Medulla oblongata (tissue), 1 donor: ENCODE results near the gene HDAC4.
"Not testable (repeated sequence)": the region's sequence is repeated elsewhere in the genome, so short reads cannot be mapped to it uniquely, and the experiment has no call there.

Experiments
- DNase-seq: peaks from one replicate; pipeline ENCODE4 v3.0.0-alpha.2; 2015; ENCODE audit errors: extremely low spot score

The HDAC4 gene

DNA sequence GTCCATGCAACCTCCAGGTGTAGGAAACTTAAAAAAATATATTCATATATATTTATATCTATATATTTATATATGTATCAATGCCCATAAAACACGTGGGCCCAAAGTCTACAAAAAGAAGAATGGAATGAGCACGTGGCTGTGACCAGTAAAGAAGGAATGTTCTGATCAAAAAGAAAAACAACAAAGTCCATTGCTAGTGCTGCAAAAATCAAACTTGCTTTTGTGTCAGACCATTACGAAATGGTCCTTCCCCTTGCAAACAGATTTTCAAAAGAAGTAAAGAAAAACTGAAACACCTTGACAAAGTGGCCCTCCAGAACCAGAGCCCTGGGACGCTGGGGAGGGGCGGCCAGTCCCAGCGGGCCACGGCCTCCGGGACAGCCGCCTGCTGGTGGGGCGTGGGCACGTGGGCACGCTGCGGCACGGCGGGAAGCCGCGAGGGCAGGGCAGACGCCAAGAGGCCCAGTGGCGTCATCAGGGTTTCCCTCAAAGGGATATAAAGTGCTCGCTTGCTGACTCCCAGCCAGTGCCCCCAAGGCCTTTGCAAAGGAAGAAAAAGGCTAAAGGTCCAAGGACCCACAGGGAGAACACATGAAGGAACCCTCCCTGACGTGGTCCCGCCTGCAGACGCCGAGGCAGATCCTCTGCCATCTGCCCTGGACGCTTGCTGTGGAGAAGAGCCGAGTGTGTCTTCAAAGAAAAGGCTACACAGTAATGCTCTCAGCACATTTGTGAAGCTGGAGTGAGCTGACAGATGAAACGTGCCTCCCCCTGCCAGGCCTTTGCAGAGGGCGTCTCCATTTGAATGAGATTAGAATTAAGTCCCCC, 351.2 kb downstream of the HDAC4 start:
- no peak for DNase-seq

DNA sequence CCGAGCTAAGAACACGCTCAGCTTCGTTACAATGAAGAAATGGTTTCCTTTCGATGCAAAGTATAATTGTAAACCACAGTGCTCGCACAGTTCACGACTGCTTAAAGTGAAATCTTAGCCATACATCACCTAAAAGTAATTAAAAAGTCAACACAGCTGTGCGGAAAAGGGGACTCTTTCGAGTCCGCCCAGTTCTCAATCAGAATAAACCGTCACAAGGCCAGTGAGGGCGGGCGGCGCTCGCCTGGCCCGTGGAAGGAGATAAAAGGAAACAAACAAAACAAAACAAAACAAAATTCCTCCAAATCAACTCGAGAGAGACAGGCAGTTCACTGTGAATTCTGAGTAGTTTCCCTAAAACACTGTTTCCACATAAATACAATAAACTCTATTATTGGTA, 352.1 kb downstream of the HDAC4 start:
- DNase-seq, result no peak

DNA sequence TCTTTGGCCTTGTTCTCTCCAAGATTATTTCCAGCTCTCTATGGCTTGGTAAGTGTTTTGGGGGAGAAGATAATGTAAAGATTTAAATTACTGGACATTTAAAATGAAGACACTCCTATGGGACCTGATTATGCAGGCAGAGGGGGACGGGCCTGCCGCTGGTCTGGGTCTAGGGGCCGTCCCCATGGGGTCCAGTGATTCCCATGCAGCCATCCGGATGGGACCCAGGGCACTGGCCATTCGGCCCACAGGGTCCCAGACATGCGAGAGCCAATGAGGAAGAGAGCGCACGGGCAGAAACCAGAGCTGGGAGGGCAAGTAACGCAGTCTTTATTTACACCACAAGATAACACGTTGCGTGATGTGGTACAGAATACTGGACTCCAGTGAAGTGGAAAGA, 353.0 kb downstream of the HDAC4 start:
- DNase-seq, result no peak

DNA sequence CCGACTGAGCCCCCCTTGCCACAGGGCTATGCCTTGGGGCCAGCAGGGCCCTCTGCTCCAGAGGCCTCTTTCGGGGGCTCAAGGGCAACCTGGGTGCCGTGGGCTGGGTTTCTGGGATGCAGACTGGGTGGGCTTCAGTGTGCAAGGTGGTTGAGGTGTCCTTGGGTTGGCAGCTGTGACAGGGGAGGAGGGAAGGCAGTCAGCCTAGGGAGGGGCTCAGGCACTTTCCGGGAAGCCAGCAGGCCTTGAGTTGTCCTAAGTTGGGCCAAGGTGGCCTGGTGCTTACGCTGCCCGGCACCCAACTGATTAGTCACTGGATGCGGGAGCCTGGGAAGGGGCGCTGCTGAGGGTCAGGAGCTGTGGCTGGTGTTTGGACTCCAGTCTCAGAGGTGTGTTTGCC, 353.4 kb downstream of the HDAC4 start:
- DNase-seq, result no peak

DNA sequence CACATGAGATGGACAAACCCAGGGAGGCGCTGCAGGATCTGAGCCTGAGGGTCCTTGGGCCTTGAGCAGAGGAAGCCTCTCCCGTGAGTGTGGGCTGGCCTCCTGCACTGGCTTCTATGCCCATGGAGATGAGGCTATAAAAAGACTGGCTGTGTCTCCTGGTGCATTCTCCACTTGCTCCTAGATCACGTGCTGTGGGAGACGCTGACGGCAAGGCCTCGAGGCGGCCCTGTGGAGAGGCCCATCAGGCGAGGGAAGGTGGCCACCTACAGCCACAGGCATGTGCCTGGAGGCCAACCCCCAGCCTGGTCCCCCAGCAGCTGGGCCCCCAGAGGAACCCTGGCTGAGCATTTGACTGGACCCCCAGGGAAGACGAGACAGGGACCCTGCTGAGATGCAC, 354.0 kb downstream of the HDAC4 start:
- DNase-seq, result no peak

DNA sequence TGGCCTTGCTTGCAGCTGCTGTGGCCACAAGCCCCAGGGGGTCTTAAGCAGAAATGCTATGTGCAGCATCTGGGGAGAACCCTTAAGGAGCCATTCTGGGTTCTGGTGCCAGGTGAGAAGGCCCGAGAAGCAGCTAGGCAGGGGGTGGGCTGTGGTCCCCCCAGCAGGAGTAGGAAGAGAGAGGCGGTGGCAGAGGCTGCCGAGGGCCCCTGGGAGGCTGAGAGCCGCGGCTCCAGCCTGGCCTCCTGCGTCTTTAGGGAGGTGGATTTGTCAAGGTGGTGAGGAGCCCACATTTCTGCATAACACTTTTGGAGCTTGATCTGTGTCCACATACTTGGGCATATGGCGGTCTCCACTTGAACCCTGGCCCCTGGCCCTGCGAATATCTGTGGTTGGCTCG, 356.5 kb downstream of the HDAC4 start:
- DNase-seq, result no peak

DNA sequence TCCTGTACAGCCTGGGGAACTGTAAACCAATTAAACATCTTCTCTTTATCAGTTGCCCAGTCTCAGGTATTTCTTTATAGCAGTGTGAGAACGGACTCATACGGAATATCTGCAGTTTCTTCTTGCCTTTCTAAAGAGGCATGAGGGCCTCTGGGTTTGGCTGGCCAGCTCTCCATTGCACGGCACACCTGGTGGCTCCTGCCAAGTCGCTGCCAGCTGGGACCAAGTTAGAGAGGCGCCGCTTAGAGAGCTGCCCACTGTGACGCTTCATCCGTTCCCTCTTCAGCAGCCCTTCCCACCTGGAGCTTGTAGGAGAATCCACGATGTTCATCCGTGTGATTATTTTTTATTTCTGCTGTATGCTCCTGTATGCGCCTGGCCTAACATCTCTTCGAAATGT, 357.5 kb downstream of the HDAC4 start:
- no peak for DNase-seq

DNA sequence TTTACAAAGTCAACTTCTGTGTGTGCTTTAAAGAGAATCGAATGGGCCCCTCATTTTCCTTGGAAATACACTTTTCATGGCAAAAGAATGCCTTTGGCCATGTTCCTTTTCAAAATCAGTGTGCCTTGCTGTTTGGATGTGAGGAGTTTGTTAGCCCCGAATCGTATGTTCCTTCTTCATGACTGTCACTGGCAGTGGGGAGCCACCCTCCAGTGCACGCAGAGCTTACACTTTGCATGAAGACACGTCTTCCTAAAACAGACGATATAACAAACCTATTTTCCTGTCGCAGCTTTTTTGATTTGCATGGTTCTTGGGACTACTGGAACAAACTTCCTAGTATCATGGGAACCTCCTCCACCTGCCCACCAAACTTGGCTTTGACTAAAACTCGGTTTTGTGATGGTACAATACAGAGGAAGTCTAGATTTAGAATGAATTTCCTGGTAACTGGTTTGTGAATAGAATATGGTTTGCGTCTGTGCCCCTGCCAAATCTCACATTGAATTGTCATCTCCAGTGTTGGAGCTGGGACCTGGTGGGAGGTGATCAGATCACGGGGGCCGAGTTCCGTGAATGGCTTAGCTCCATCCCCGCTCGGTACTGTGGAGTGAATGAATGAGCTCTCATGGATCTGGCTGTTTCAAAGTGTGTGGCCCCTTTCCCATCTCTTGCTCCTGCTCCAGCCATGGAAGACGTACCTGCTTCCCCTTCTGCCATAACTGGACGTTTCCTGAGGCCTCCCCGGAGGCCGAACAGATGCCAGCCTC, 358.1 kb downstream of the HDAC4 start:
- DNase-seq, result no peak

DNA sequence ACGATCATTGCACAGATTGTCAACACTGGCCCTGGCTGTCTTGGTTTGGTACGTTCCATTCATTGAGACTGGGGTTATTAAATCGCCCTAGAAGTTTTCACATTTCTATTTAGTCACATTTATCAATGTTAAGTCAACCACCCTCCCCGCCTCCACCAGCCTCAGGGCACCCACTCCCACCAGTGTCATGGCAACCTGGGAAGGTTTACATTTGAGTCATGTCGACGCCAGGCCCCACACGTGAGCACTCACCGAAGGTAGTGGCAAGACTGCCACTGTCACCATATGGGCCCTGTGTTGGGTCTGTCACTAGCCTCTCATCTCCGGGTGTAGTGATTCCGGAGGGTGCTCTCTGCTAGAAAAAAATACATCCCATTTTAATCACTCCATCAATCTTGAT, 358.8 kb downstream of the HDAC4 start:
- no peak for DNase-seq

DNA sequence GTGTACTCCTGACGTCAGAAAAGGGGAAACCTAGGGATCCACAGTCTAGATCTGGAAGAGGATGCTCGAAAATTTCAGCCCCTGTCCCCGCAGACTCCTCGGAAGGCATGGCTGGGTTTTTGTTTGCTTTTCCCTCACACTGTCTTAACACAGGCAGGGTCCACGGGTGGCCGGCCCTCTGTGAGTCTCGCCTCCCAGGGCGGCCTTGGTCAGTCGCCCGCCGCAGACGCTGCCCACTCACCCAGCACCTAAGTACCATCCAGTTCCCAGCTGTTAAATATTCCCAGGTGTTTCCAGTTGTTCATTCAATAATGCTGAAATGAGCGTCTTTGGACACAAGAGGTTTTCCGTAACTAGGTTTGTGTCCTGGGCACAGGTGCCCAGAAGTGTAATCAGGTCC, 359.8 kb downstream of the HDAC4 start:
- no peak for DNase-seq

DNA sequence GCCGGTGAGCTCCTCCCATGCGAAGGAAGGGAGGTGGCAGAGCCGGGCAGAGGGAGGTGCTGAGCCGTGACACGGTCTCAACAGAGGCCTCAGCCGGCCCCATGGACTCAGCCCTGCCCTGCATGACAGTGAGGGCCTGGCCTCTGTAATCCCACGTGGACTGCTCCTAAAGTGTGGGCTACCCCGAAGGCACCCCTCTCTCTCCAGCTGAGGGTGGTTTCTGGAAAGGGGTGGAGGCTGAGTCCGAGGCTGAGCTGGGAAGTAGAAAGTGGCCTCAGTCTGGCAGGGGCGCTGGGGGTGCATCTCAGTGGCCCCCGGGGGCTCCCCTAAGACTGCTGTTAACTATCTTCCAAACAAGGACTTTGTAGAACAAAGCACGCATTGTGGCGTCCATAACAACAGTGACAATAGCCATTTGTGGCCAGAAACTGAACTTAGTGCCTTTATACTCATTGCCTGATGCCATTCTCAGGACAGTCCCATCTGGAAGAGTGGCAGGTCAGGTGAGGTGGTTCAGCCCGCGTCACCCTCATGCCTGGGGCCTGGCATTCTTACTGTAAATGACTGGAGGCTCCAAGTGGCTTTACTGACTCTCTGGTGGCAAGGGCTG, 360.6 kb downstream of the HDAC4 start:
- peak; percentile 93 for DNase-seq

DNA sequence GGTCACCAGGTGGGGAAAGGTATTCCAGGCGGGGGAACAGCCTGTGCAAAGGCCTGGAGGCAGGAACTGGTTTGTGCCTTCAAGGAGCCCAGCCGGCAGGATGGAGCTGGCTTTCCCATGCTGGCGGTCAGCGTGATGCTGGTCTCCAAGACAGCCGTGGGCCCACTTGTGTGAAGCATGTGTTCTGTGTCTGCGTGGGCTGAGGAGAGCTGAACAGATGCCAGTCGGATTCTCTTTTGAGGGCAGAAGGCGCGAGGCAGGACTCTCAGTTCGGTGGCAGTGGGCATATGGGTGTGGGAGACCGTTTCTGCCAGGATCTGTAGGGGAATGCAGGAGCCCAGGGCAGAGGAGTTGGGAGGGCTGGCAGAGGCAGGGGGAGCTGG, 361.4 kb downstream of the HDAC4 start:
- no peak for DNase-seq

DNA sequence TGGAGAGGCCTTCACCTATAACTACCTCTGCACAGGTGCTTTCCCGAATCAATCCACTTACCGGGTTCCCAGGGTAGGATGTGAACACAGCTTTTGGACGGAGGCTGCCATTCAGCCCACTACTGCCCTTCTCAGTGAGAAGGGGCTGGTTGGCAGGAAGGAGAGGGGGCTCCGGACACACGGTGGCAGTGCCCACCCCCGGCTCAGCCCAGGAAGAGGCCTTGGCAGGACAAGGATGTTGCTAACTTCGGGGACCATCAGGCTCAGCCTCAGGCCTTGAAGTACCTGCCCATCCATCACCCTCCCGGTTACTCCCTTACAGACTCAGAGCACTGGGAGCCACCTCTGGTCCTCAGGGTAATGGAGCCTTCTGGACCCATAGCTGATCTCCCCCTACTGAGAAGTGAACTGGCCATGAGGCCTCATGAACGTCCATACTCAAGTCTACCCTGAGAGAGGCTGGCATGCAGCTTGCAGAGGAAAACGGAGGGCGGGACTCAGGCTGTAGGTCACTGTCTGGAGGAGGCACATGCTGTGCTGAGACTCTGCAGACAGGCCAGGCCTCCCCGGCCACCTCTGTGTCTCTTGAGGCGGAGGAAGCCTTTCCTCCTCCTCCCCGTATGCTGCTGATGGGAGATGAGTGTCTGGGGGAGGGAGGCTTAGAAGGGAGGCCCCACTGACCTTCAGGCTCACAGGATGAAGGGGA, 361.9 kb downstream of the HDAC4 start:
- no peak for DNase-seq

DNA sequence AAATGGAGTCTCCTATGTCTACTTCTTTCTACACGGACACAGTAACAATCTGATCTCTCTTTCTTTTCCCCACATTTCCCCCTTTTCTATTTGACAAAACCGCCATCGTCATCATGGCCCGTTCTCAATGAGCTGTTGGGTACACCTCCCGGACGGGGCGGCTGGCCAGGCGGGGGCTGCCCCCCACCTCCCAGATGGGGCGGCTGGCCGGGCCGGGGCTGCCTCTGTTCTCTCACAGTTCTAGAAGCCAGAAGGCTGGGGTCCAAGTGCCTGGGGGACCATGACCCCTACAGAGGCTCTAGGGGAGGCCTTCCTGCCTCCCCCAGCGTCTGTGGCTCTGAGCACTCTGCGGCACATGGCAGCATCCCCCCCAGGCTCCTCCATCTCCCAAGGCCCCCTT, 362.5 kb downstream of the HDAC4 start:
- DNase-seq, result not testable (repeated sequence)

DNA sequence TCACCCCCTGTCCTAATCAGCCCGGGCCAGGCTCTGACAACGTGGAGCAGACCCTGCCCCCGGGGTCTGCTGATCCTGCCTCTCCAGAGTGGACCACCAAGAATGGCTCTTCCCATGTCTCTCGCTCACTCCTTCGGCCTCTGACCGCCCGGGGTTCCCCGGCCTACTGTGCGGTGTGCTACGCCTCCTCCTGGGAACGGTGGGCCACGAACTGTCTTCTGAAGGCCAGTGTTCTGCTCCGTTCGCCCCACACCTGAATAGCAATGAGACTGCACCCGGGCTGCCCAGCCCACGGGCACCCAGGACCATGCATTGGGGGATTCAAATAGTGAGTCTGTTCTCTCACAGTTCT, 363.3 kb downstream of the HDAC4 start:
- no peak for DNase-seq

DNA sequence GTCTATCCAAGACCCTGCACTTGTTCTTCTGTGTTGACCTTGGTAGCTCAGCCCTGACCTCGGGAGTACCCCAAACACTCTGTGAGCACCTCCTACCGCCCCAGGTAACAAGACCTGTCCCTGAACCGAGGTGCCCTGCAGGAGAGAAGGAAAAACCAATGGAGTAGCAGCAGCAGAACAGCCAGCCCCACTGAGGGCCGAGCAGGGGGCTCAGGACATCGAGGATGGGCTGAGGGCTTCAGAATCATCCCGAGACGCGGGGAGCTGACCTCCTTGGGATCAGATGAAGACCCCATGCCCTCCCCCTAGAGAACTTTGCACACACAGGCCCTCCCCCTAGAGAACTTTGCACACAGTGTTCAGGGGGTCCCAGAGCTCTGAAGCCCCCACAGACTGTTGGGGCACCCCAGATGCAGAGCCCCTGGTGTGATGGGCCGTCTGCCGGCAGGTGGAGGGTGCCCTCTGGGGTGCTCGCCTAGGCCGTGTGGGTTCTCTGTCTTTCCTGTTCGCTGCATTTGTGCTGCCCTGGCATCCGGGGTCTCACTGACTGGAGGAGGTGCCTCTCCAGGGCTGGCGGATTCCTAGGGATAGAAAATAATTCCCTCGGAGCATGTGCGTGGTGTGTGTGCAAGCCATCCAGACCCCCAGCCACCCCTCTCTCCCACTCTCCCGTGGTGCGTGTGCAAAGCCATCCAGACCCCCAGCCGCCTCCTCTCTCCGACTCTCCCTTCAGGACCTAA, 363.8 kb downstream of the HDAC4 start:
- DNase-seq, result no peak

DNA sequence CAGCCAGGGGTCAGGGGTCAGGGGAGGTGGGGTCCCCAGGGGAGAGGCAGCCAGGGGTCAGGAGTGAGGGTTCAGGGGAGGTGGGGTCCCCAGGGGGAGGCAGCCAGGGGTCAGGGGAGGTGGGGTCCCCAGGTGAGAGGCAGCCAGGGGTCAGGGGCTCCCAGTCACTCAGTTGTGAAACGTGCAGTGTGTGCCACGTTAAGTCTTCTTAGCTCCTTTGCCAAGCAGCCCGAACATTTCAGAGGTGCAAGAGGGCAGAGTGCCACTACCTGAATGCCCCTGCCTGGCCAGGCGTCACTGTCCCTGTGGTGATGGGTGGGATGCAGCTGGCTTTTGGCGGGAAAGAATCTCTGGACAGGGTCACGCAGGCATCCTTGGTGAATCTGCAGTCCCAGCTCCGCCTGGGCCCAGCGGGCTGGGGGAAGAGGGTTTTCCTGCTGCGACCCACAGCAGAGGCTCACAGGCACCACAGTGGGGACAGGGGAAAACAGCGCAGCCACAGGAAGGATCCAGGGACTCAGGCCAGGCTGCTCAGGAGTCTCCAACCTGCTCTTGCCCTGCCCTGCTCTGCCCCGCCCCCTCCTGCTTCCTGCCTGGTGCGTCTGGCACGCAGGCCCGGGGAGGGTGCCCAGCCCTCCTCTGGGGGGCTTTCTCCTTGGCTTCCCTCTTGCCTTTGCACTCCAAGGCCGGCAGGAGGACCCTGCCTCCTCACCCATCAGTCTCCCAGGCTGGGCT, 364.7 kb downstream of the HDAC4 start:
- no peak for DNase-seq

DNA sequence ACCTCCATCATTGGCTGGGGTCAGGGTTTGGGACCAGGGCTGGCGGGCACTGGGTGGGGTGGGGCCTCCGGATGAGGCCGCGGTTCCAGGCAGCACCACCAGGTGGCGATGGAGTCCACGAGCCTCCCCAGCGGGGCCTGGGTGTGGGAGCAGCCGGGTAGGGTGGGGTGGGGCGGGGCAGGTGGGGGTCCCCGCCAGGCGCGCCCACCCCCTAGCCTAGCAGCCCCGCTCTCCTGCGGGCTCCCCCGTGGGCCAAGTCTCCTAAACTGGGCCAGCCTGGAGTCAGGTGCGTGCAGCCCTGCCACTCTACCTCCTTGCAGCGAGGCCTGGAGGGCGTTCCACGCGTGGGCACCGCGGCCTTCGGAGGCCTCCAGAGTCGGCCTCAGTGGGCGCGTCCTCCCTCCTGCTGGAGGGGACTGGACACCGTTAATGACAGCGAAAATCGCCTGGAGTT, 365.4 kb downstream of the HDAC4 start:
- peak; percentile 60 for DNase-seq

DNA sequence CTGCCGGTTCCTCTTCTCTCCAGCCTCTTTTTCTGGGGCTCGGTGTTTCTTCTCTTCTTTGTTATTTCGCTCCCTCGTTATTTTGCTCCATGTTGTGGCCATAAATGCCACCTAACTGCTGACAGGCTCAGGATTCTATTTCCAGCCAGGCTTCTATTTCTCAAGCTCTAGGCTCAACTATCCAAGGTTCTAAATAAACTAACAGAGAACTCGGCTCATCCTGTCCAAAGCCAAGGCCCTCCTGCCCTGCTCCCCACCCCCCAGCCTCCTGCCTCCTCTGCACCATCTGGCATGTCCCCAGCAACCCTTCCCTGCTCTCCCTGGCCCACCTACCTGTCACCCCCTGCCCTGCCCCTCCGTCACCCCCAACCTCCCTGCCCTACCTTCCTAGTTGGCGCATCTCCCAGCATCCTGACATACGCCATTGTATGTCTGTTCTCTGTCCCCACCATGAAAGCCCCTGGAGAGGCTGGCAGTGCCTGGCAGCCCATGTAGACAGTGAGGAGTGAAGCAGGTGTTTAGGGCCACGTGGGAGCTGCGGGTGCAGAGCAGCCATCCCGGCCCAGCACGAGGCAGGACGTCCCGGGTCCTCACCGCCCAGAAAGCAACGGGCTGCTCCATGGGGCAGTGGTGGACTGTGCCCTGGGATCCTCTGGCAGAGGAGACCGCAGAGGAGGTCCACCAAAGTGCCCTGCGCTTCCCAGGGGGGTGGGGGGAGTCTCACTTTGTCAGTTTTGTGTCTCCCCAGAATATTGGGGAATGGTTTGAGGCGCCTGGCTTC, 366.1 kb downstream of the HDAC4 start:
- DNase-seq, result no peak
